Ectodermal cell (in vitro differentiated cells): ENCODE measurements around the gene CHST14.

ENCODE experiments used
- H3K27ac ChIP-seq: 2 replicates; pipeline ENCODE4 v1.7.0; 2013; ENCODE audit warnings: mild to moderate bottlenecking, low read depth, low read length; ENCODE audit not compliant: insufficient read depth, poor library complexity, severe bottlenecking
- H3K27me3 ChIP-seq: 2 replicates; pipeline ENCODE4 v1.7.0; 2013; ENCODE audit warnings: mild to moderate bottlenecking, low read length; ENCODE audit not compliant: insufficient read depth, control insufficient read depth, poor library complexity, severe bottlenecking
- H3K36me3 ChIP-seq: one replicate; pipeline ENCODE4 v1.7.0; 2013; ENCODE audit warnings: low read length; ENCODE audit not compliant: control insufficient read depth, insufficient read depth
- H3K4me1 ChIP-seq: one replicate; pipeline ENCODE4 v1.7.0; 2013; ENCODE audit warnings: low read length; ENCODE audit not compliant: control insufficient read depth, insufficient read depth
- H3K4me3 ChIP-seq: 2 replicates; pipeline ENCODE4 v1.7.0; 2013; ENCODE audit warnings: low read depth, low read length, control low read depth; ENCODE audit not compliant: insufficient read depth
- H3K9me3 ChIP-seq: 2 replicates; pipeline ENCODE4 v1.7.0; 2013; ENCODE audit warnings: mild to moderate bottlenecking, low read length, moderate library complexity; ENCODE audit not compliant: control insufficient read depth
- WGBS, 2 experiments: methylation state at CpG; one replicate each; pipeline ENCODE4 v1.1.7; 2013; ENCODE audit warnings: missing lambda C conversion rate in 2 of 2; 5-methylcytosine and 5-hydroxymethylcytosine counted together

The CHST14 gene

GRCh38 chr15:40463886-40464545, 6.8 kb upstream of the CHST14 start:
- no peaks in the 10 kb centered on the region for H3K4me1 ChIP-seq
- no peaks in the 10 kb centered on the region for H3K27me3 ChIP-seq
- no peaks in the 10 kb centered on the region for H3K9me3 ChIP-seq
- H3K36me3 ChIP-seq, result peaks cover 34% of the 10 kb centered on the region
- no peak overlapping the region for H3K27ac ChIP-seq
- H3K4me3 ChIP-seq, result no peak overlapping the region
- 94 to 96% methylated on average over 14 of the region's 14 CpGs for WGBS, 2 experiments

- Histone ChIP-seq H3K36me3 (peaks cover 31% of the 10 kb centered on the region), H3K27me3 (no peaks in the 10 kb centered on the region), H3K27ac (no peak overlapping the region), H3K4me3 (no peak overlapping the region), H3K4me1 (no peaks in the 10 kb centered on the region), H3K9me3 (no peaks in the 10 kb centered on the region)
- 99 to 100% methylated on average over 3 of the region's 3 CpGs for WGBS, 2 experiments
These were observed 6.1 kb upstream of the CHST14 start for GRCh38 chr15:40464595-40465185.

GRCh38 chr15:40465939-40466338, 4.8 kb upstream of the CHST14 start:
- Histone ChIP-seq H3K4me1 (peaks cover 7% of the 10 kb centered on the region), H3K4me3 (no peak overlapping the region), H3K36me3 (peaks cover 28% of the 10 kb centered on the region), H3K27me3 (no peaks in the 10 kb centered on the region), H3K27ac (no peak overlapping the region), H3K9me3 (no peaks in the 10 kb centered on the region)
- WGBS, 2 experiments, result 95 to 96% methylated on average over 10 of the region's 10 CpGs

GRCh38 chr15:40466426-40467260, 4.1 kb upstream of the CHST14 start:
- H3K9me3 ChIP-seq, result no peaks in the 10 kb centered on the region
- H3K27me3 ChIP-seq, result no peaks in the 10 kb centered on the region
- H3K27ac ChIP-seq, result no peak overlapping the region
- H3K4me3 ChIP-seq, result no peak overlapping the region
- 89 to 91% methylated on average over 7 of the region's 7 CpGs for WGBS, 2 experiments
- H3K4me1 ChIP-seq, result peaks cover 7% of the 10 kb centered on the region
- H3K36me3 ChIP-seq, result peaks cover 28% of the 10 kb centered on the region

- H3K36me3 ChIP-seq, result peaks cover 28% of the 10 kb centered on the region
- H3K27ac ChIP-seq, result no peak overlapping the region
- H3K4me1 ChIP-seq, result peaks cover 7% of the 10 kb centered on the region
- H3K9me3 ChIP-seq, result no peaks in the 10 kb centered on the region
- H3K4me3 ChIP-seq, result no peak overlapping the region
- H3K27me3 ChIP-seq, result peaks cover 4% of the 10 kb centered on the region
These were observed 3.5 kb upstream of the CHST14 start for GRCh38 chr15:40467261-40467615.

- Histone ChIP-seq H3K27ac (no peak overlapping the region), H3K4me3 (no peak overlapping the region), H3K27me3 (peaks cover 6% of the 10 kb centered on the region), H3K9me3 (no peaks in the 10 kb centered on the region), H3K36me3 (peaks cover 21% of the 10 kb centered on the region), H3K4me1 (peaks cover 7% of the 10 kb centered on the region)
- WGBS, 2 experiments, result 93 to 97% methylated on average over 4 of the region's 4 CpGs
These were observed 1.9 kb upstream of the CHST14 start for GRCh38 chr15:40468898-40469331.

GRCh38 chr15:40469776-40470390, 901 bp upstream of the CHST14 start:
- H3K27ac ChIP-seq, result peak overlapping the region; percentile 61
- peaks cover 6% of the 10 kb centered on the region for H3K27me3 ChIP-seq
- no peaks in the 10 kb centered on the region for H3K9me3 ChIP-seq
- 92 to 93% methylated on average over 7 of the region's 7 CpGs for WGBS, 2 experiments
- H3K4me3 ChIP-seq, result peak overlapping the region; percentile 74
- peaks cover 7% of the 10 kb centered on the region for H3K4me1 ChIP-seq
- peaks cover 14% of the 10 kb centered on the region for H3K36me3 ChIP-seq

- Histone ChIP-seq H3K36me3 (peaks cover 3% of the 10 kb centered on the region), H3K27me3 (peaks cover 6% of the 10 kb centered on the region), H3K9me3 (no peaks in the 10 kb centered on the region), H3K4me1 (peaks cover 7% of the 10 kb centered on the region), H3K27ac (no peak overlapping the region), H3K4me3 (peak overlapping the region; percentile 74)
- WGBS, 2 experiments, result 1% methylated on average over 58 to 59 of the region's 60 CpGs
These were observed 472 bp downstream of the CHST14 start for GRCh38 chr15:40471105-40471807.

GRCh38 chr15:40471808-40472150, 995 bp downstream of the CHST14 start:
- peak overlapping the region; percentile 74 for H3K4me3 ChIP-seq
- H3K9me3 ChIP-seq, result no peaks in the 10 kb centered on the region
- H3K27me3 ChIP-seq, result peaks cover 6% of the 10 kb centered on the region
- H3K4me1 ChIP-seq, result peaks cover 7% of the 10 kb centered on the region
- H3K36me3 ChIP-seq, result peaks cover 3% of the 10 kb centered on the region
- WGBS, 2 experiments, result 20% methylated on average over 16 of the region's 16 CpGs
- no peak overlapping the region for H3K27ac ChIP-seq
